SK-N-SH treated with all-trans-retinoic acid at 6 μM for 48 hours (cell line): ENCODE results near the gene GAK.

Experiments used
- ARNTL ChIP-seq: fragments of 450-650 bp; formaldehyde crosslinking; IDR thresholded peaks from 2 replicates; pipeline ENCODE4 v1.5.0; 2020; ENCODE audit warnings: low read depth, mild to moderate bottlenecking, moderate library complexity, borderline replicate concordance
- CREB5 ChIP-seq: fragments of 250-450 bp; sonication (Bioruptor Pico); IDR thresholded peaks from 2 replicates; pipeline ENCODE4 v1.5.1; 2020; ENCODE audit warnings: low read depth, mild to moderate bottlenecking, moderate library complexity
- ESRRG ChIP-seq: fragments of 250-450 bp; sonication (Bioruptor Pico); IDR thresholded peaks from 2 replicates; pipeline ENCODE4 v1.6.1; 2021; ENCODE audit warnings: mild to moderate bottlenecking
- OSR1 ChIP-seq: fragments of 250-450 bp; sonication (Bioruptor Pico); IDR thresholded peaks from 2 replicates; pipeline ENCODE4 v1.8.0; 2022; ENCODE audit warnings: moderate library complexity, mild to moderate bottlenecking, inconsistent platforms
- PATZ1 ChIP-seq: fragments of 250-450 bp; sonication (Bioruptor Pico); IDR thresholded peaks from 2 replicates; pipeline ENCODE4 v1.8.0; 2020; ENCODE audit warnings: mild to moderate bottlenecking, moderate library complexity, borderline replicate concordance
- RARB ChIP-seq: fragments of 250-450 bp; sonication (Bioruptor Pico); IDR thresholded peaks from 2 replicates; pipeline ENCODE4 v1.8.0; 2021; ENCODE audit warnings: mild to moderate bottlenecking, moderate library complexity
- TCF4 ChIP-seq: fragments of 250-450 bp; sonication (Bioruptor Pico); IDR thresholded peaks from 2 replicates; pipeline ENCODE4 v1.8.0; 2021; ENCODE audit warnings: mild to moderate bottlenecking, moderate library complexity, borderline replicate concordance
- TSHZ2 ChIP-seq: fragments of 250-450 bp; sonication (Bioruptor Pico); IDR thresholded peaks from 2 replicates; pipeline ENCODE4 v1.5.0; 2020; ENCODE audit warnings: mild to moderate bottlenecking, moderate library complexity
- ZFP3 ChIP-seq: fragments of 250-450 bp; sonication (Bioruptor Pico); IDR thresholded peaks from 2 replicates; pipeline ENCODE4 v1.5.0; 2020; ENCODE audit warnings: mild to moderate bottlenecking, moderate library complexity
- ZFP30 ChIP-seq: fragments of 450-650 bp; formaldehyde crosslinking; IDR thresholded peaks from 2 replicates; pipeline ENCODE4 v1.5.0; 2022; ENCODE audit warnings: mild to moderate bottlenecking, moderate library complexity
- ZNF8 ChIP-seq: fragments of 450-650 bp; formaldehyde crosslinking; IDR thresholded peaks from 2 replicates; pipeline ENCODE4 v1.5.0; 2020; ENCODE audit warnings: mild to moderate bottlenecking, moderate library complexity

GRCh38 chr4:957231-957580 is 25.1 kb upstream of the GAK start:
- TF ChIP-seq TSHZ2 (CRISPR knock-in tag) (no peak), ARNTL (CRISPR knock-in tag) (no peak), OSR1 (CRISPR knock-in tag) (no peak), PATZ1 (CRISPR knock-in tag) (no peak), ZNF8 (CRISPR knock-in tag) (no peak), ZFP30 (CRISPR knock-in tag) (no peak), ZFP3 (no peak), RARB (CRISPR knock-in tag) (no peak), ESRRG (CRISPR knock-in tag) (no peak), CREB5 (CRISPR knock-in tag) (no peak), TCF4 (no peak)
